KOPT-K1 (cell line): Measurements from ENCODE around the gene MED25.

Source experiments
- H3K27ac ChIP-seq: fragments of 200-600 bp; sonication (generic); 2 replicates; pipeline ENCODE4 v1.5.1; 2016; ENCODE audit warnings: antibody characterized with exemption, mild to moderate bottlenecking, low read depth, low read length; ENCODE audit not compliant: poor library complexity, severe bottlenecking
- H3K36me3 ChIP-seq: fragments of 200-600 bp; sonication (generic); 2 replicates; pipeline ENCODE4 v1.5.1; 2017; ENCODE audit warnings: antibody characterized with exemption, mild to moderate bottlenecking, low read length, moderate library complexity; ENCODE audit not compliant: insufficient read depth
- H3K9me3 ChIP-seq: fragments of 200-600 bp; sonication (generic); 2 replicates; pipeline ENCODE4 v1.5.1; 2017; ENCODE audit warnings: antibody characterized with exemption, low read length, mild to moderate bottlenecking; ENCODE audit not compliant: insufficient read depth, poor library complexity, severe bottlenecking

The MED25 gene

DNA sequence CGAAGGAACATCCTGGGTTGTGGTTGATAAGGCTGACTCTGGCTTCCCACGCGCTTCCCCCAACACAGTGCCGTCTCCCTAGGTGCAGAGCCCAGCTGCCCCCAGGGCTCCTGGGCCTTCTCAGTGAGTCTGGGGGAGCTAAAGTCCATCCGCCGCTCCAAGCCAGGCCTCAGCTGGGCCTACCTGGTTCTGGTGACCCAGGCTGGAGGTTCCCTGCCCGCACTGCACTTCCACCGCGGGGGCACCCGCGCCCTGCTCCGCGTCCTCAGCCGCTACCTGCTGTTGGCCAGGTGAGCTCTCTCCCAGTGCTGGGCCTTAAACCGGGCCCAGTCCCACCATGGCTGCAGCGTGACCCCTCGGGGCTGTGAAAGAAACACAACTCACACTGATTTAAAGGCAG lies 63.1 kb downstream of the MED25 start:
- Histone ChIP-seq H3K27ac (no peak overlapping the region), H3K9me3 (no peaks in the 10 kb centered on the region), H3K36me3 (peaks cover 45% of the 10 kb centered on the region; the same call in 1 of the 2 replicates)

DNA sequence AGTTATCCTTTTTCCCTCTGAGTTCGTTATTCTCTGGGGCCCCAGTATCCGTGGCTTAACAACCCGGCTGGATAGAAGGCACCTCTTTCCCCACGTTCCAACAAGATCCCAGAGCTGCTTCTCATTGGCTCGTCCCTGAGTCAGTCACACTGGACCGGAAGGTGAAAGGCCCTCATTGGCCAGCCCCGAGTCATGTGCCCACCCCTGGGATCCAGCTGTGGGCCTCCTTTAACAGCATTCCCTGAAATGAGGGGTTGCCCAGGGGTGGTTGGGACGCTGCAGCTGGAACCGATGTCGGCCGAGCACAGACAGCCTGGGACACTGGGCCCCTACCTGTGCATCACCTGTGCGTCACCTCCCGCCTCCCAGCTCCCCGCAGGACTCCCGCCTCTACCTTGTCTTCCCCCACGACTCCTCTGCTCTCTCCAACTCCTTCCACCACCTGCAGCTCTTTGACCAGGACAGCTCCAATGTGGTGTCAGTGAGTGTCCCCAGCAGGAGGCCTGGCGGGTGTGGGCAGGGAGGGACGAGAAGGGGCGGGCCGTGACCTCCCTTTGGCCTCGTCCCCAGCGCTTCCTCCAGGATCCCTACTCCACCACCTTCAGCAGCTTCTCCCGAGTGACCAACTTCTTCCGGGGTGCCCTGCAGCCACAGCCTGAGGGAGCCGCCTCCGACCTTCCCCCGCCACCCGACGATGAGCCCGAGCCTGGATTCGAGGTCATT lies 63.7 kb downstream of the MED25 start:
- Histone ChIP-seq H3K9me3 (no peaks in the 10 kb centered on the region), H3K27ac (no peak overlapping the region), H3K36me3 (peaks cover 45% of the 10 kb centered on the region; the same call in 1 of the 2 replicates)

- H3K36me3 ChIP-seq, result peaks cover 45% of the 10 kb centered on the region; the same call in 1 of the 2 replicates
- no peak overlapping the region for H3K27ac ChIP-seq
- H3K9me3 ChIP-seq, result no peaks in the 10 kb centered on the region
Observed at GRCh38 chr19:49882643-49883042, 64.6 kb downstream of the MED25 start.

DNA sequence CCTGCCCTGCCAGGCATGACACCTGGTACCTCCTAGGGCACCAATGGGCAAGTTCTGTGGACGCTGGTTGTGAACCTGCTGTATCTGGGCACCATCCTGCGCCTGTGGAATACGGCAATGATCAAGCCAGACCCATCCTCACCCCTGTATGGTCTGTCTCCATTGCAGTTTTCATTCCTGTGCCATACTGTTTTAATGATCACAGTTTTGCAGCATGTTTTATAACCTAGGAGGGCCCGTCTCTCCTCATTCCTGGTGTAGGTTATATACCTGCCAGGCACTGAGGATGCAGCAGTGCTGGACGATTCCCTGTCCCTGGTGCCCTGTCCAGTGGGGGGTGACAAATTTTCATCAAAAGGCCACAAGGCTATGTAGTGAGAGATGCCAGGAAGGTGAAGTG lies 65.0 kb downstream of the MED25 start:
- H3K27ac ChIP-seq, result no peak overlapping the region

GRCh38 chr19:49884109-49884508 lies 66.0 kb downstream of the MED25 start:
- Histone ChIP-seq H3K9me3 (no peaks in the 10 kb centered on the region), H3K27ac (no peak overlapping the region), H3K36me3 (peaks cover 45% of the 10 kb centered on the region; the same call in 1 of the 2 replicates)

More for the DNA sequence above, 65.0 kb downstream of the MED25 start:
- Histone ChIP-seq H3K9me3 (no peaks in the 10 kb centered on the region), H3K36me3 (peaks cover 45% of the 10 kb centered on the region; the same call in 1 of the 2 replicates)

DNA sequence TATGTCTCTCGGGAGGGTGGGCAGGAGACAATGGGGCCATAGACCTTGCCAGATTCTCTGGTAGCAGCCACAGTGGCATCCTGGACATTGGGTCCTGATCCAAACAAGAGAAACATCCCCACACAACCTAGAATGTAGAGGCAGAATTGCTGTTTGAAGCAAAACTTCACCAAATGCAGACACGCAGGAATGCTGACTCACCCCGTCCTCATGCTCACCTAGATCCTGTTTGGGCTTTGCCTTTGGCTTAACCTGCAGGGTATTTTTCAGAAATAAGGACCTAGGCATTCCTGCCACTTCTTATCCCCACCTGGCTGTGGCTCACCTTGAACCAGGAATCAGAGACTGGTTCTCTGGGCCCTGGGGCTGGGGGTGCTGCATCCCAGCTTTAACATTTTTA lies 66.7 kb downstream of the MED25 start:
- Histone ChIP-seq H3K9me3 (no peaks in the 10 kb centered on the region), H3K36me3 (peaks cover 45% of the 10 kb centered on the region; the same call in 1 of the 2 replicates), H3K27ac (no peak overlapping the region)
